Cardiac septum (tissue), 1 donor: ENCODE measurements around the gene CFAP77. TPM values are rescaled to one million over a fixed set of nuclear protein-coding genes. Genes with fewer than 3 reads are reported as not detected.

Experiments used
- DNase-seq: peaks from one replicate; pipeline ENCODE4 v3.0.0-alpha.2; 2020; ENCODE audit warnings: low spot score
- intact Hi-C: fragments of 100-400 bp; cut with DNase I; formaldehyde crosslinking; loops from one replicate; pipeline ENCODE4 v1.14.0; 2022
- total RNA-seq: library from RNA; stranded (reverse); fragmentation: NEBNext Ultra II Directional; extraction: Animal tissue kit (Norgen Biotek cat#: 25700); gene quantifications from one replicate; pipeline ENCODE4 v1.2.1, GENCODE V29; 2021
- donor health status: DM: no; HTN: no; CAD: no.

Gene CFAP77
- total RNA-seq, 1 donor from 2014 or later: 1.2 TPM

DNA sequence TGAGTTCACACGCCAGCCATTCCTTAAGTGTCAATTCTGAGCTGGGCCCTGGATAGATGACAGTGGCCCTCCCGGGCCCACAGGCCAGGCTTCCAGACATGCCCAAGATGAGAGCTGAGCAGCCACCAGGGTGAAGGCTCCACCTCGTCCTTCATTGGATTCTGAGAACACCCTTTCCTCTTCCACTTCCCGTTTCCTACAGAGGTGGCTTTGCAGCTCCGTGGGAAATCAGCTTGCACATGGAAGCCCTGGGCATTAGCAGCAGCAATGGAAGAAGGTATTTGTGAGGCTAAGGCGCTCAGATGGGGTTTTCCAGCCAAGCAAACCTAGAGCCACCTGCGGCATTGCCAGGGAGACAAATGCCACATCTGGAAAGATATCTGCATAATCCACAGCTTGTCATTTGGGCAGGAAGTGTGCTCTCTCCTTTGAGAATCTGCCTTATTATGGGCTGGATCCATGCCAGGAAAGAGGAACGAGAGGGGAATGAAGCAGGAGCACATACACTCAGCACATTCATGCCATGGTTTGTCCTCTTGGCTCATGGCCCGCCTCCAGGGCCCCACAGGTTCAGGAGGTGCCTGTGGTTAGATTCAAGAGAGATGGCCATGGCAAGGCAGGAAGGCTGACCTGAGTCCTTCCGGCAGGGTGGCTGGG lies 34.1 kb downstream of the CFAP77 start:
- intact Hi-C loops: no loop called here
- no peak for DNase-seq

DNA sequence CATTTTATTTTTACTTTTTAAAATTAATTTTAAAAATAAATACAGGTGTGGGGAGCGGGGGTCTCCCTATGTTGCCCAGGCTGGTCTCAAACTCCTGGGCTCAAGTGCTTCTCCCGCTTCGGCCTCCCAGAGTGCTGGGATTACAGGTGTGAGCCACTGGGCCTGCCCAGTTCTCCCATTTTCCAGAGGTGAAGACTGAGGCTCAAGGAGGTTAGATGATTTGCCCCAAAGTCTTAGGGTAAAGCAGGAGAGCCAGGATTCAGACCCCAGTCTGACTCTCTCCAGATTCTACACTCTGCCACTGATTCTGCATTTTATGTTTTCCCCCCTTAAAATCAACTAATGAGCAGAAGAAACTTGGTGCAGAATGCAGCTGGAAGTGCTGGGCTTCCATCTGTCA lies 36.9 kb downstream of the CFAP77 start:
- no peak for DNase-seq
- intact Hi-C loops: no loop called here

DNA sequence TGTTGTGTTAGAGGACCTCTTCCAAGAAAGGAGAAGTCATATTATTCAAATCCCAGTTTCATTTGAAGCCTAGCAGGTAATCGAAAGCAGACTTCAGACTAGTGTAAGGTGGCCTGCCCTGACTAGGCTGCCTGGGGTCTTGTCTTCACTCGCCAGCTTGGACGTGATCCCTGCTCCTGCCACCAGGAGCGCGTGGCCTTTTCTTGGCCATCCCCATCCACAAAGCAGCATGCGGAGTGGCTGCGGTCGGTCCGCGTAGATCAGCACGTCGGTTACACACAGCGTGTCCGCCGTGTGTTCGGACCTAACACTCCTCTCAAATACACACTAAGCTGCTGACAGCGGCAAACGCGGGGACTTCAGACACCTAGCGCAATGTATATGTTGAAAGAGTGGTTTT lies 37.3 kb downstream of the CFAP77 start:
- no peak for DNase-seq
- intact Hi-C loops: no loop called here

DNA sequence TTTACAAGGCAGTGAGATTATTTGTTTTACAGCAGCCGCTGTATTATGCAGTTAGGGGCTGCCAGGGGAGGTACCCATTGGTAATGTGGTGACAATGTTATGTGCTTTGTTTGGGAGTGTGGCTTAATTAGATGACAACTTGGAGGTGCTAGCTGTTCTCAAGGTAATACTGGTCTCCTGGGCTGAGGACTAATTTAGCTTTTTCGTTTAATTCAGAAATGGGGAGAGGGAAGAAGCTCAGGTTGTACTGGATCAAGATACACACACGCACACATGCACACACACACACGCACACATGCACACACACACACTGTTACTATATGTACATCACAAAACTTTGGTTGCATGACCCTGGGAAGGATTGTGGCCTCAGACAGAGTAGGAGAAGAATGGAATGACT lies 37.9 kb downstream of the CFAP77 start:
- intact Hi-C loops: no loop called here
- DNase-seq: no peak

DNA sequence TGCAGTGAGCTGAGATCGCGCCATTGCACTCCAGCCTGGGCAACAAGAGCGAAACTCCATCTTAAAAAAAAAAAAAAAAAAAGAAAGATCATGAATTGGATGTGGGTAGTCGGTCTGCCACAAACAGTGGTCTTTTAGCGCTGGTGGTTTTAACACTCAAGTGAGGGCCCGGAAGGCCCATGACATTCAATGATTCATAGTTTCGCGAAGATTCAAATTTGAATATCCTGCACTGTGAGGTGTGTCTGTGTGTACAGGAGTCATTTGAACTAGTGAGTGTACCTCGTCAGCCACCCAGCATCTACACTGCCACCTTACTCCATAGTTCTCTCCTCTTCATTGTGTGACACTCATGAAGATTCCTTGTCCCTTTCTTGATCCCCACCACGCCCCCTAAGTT lies 41.3 kb downstream of the CFAP77 start:
- no peak for DNase-seq
- intact Hi-C loops: no loop called here

DNA sequence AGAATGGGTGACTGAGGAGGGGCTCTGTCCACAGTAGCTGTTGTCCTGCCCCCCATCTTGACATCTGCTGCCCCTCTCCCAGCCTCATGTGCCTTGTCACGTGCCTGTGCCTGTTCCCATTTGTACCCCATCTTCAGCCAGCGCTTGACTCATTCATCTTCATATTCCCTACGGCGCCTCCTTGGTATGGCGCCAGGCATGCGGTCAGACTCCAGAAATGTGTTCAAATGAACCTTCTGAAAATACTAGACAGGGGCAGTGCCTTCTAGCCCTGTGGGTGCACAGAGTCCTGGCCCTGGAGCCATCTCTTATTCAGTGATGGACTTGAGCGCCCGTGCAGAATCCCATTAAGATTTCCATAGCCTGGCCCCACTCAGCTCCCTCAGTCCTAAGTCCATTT lies 46.2 kb downstream of the CFAP77 start:
- intact Hi-C loops: no loop called here

DNA sequence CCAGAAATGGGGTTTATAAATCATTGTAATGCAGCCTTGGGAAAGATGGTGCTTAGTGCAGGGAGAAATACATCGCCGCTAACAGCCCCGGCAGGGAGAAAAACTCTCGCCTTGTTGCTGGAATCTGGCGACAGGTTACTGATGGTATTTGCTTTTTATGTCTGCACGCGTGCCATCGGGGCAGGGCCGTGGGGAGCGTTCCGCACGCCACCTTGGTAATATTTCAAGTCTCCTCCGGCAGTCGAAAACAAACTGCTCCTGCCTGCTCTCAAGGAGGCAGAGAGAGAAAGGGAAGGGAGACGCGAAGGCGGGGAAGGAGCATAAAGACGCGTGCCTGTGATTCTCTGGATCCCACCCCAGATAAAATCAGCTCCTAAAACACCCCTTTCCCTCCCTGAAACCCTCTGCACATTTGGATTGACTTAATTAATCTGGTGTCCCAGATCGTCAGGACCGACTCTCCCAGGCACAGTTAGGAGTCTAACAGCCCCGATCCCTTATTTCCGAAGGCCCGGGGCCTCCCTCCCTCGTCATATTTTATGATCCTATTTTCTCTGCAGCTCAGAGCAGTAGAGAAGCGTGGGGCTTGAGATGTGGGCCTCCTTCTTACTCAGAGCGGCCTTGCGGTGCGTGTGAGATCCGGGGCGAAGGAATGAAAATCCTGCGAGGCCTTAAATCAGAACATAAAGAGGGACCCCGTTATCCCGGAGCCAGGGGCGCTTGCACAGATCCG lies 47.7 kb downstream of the CFAP77 start:
- intact Hi-C loops: no loop called here
- no peak for DNase-seq

More for the DNA sequence above, 46.2 kb downstream of the CFAP77 start:
- no peak for DNase-seq

DNA sequence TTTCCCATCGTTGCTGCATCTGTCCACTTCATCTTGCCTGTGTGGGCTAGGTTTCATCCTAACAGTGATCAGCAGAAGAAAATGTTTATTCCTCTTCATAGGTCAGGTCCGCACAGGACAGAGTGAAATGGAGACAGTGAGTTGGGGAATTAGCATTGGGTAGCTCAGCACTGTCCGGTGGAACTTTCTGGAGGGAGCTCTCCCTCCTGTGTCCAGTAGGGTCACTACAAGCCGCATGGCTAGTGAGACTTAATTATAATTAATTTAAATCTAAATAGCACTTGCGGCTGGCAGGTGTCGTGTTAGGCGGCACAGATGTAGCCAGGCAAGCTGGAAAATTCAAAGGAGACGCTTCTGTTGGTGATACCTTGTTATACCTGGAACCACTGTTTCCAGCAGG lies 48.4 kb downstream of the CFAP77 start:
- DNase-seq: no peak
- intact Hi-C loops: no loop called here

DNA sequence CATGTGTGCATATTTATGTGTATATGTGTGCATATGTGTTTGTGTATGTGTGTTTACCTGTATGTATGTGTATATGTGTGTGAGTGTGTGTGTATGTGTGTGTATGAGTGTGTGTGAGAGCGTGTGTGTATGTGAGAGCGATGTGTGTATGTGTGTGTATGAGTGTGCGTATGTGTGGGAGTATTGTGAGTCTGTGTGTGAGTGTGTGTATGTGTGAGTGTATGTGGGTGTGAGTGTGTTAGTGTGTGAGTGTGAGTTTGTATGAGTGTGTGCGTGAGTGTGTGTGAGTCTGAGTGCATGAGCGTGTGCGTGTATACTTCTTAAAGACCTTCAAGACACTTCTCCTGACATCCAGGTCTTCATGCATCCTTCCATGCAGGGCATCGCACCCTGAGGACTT lies 49.6 kb downstream of the CFAP77 start:
- DNase-seq: no peak
- intact Hi-C loops: no loop called here

DNA sequence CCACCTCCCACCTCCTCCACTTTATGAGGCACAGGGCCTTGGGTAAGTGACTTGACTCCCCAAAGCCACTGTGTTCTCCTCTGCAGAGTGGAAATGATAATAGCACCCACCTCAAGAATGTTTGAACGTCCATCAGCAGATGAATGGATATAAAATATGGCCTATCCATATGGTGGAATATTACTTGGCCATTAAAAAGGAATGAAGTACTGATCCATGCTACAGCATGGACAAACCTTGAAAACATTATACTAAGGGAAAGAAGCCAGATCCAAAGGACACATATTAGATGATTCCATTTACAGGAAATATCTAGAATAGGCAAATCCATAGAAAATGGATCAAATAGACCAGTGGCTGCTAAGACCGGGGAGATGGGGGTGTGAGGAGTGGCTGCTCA lies 50.2 kb downstream of the CFAP77 start:
- no peak for DNase-seq
- intact Hi-C loops: no loop called here

DNA sequence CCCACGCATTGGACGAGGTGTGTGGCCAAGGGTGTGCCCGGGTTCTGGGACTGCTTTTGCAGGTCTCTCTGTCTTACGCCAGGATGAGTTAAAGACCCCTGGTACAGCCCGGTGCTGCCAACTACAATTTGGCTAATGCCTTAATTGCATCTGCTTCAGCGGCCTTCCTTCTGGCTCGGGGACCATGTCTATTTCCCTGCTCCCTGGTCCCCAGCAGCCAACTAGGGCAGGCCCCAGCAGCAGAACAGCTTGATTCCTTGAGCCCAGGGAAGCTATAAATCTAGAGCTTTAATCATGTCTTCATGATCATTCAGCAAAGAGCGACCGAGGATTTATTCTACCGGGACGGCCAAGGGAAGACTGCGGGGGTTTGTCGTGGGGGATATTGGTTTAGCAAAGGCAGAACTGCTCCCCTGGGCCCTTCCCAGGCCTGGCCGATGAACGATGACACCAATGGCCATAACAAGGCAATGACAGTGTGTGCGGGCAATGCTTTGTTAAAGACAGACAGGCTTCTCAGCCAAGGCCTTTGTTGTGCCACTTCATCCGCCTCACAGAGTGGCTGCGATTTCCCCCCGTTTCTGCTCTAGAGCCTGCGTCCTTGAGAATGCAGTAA lies 51.4 kb downstream of the CFAP77 start:
- intact Hi-C loops: no loop called here
- no peak for DNase-seq

DNA sequence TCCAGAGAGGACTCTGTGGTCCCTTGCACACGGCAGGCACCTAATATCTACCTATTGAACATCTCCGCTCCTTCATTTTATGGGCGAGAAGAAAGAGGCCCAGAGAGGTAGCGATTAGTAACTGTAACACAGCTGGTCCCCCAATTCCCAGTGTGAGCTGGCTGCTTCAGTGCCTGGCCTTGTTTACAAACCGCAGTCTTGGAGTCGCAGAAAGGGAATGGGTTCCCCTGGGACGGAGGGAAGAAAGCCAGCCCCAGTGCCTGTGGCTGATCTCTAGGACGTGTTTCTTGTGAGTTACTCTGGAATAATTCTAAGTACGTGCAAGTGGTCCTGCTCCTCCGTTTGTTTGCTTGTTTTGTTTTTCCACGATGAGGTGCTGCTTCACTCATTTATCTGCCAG lies 52.0 kb downstream of the CFAP77 start:
- no peak for DNase-seq
- intact Hi-C loops: no loop called here

DNA sequence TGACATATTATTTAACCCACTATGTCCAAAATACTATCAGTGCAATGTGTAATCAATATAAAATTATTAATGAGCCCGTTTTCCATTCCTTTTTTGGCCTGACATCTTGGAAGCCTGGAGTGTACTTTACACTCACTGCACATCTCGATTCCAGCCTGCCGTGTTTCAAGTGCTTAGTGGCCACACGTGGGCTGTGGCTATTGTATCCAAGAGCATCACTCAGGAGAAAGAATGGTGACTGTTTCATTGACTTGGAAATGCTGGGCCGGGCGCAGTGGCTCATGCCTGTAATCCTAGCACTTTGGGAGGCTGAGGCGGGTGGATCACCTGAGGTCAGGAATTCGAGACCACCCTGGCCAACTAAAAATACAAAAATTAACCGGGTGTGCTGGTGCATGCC lies 54.5 kb downstream of the CFAP77 start:
- no peak for DNase-seq
- intact Hi-C loops: no loop called here

DNA sequence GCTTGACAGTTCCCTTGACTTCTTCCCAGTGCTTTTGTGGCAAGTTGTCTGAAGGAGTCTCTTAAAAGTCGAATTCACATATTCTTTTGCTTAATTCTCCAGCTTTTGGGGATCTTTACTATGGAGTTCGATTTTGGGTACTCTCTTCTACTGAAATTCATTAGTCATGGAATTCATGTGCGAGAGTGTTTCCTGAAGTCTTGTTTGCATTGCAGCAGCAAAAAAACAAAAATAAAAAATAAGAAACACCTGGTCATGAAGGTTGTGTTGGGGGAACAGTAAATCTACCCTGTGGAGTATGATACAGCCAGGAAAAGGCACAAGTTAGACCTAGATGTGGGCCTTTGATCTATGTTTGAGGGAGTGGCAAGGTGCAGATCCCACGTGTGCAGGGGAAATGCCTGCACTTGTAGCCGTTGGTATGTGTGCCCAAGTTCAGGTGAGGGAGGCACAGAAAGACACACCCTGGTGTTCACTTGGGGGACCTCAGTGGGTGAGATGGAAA lies 55.2 kb downstream of the CFAP77 start:
- intact Hi-C loops: no loop called here
- no peak for DNase-seq

DNA sequence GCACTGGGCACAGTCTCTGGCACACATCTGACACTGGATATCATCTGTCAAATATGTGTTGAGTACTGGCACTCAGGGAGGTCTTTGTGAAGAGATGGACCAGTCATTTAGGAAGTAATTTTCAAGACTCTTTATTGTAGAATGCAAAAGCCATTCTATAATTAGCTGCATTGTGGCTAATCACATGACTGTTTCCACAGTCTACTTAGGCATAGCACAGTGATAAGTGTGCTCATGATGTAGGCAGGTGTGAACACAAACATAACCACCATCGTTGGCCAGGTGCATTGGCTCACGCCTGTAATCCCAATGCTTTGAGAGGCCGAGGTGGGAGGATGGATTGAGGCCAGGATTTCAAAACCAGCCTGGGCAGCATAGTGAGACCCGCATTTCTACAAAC lies 62.2 kb downstream of the CFAP77 start:
- no peak for DNase-seq
- intact Hi-C loops: no loop called here

DNA sequence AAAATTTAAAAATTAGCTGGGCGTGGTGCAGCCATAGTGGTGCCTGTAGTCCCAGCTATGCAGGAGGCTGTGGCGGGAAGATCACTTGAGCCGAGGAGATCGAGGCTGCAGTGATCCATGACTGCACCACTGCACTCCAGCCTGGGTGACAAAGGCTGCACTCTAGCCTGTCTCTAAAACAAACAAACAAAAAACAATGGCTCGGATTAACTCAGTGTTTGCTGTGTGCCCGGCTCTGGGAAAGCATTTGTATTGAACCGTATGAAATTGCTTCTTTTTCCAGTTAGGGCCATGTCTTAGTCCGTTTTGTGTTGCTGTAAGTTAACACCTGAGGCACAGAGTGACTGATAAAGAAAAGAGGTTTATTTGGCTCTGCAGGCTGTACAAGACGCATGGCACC lies 62.6 kb downstream of the CFAP77 start:
- intact Hi-C loops: no loop called here
- no peak for DNase-seq

DNA sequence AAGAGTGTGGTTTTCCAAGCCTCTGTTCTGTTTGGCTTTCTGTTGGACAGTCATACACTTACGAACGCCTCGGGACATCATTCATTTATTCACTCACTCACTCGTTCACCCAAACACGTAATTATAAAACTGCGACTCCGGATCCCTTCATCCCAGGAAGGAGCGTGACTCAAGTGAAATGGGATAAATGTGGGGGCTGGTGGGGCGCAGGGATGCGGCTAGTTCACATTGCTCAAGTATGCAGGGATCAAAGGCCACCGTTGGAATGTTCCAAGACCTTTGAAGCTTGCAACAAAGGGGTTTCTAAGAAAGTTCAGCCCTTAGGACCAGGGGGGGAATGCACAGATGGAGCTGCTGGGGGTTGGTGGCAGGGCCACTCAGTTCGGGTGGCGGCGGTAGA lies 64.2 kb downstream of the CFAP77 start:
- intact Hi-C loops: no loop called here
- DNase-seq: no peak

DNA sequence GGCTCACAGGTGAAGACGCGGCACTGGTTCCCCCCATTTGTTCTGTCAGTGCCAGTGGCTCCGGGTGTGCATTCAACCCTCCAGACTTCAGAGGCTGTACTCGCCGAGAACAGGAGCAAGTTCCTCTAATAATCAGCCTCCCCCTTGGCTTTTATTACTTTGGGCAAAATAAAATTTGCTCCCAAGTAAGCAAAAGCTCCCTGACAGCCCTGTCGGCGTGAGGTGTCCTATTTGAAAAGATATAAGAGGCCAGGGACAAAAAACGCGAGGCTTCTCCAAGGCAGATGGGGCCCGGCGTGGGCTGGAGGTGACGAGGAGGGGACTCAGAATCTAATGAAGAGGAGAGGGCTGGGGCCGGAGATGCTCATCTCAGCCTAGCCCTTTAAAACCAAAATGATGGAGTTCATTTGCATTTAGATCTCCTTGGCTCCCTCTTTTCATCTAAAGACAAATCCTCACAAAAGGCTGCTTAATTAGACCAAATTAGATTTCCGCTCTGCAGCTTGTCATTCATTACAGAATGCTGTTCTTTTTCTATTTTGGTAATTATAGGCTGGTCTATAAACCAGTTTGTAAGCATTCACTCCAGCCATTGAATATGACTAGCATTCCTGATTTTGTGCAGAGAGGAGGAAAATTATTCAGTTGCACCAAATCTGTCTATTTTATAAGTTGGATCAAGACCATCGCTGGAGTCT lies 68.5 kb downstream of the CFAP77 start:
- DNase-seq: no peak
- intact Hi-C loops: no loop called here

DNA sequence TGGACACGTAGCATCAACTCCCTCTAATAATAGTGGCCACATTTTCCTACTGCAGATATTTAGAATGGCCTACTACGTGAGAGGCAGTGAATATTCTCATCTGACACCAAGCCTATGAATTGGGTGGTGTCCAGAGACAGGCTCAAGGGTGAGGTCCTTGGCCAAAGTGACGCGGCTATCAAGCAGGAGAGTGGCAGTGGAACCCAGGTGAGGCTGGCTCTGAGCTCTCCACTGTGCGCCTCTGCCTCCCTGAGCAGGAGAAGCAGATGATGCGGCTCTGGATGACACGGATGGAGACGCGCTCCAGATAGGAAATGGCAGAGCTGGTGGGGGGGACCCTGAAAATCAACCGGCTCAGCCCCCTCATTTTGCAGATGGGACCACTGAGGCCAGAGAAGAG lies 69.7 kb downstream of the CFAP77 start:
- intact Hi-C loops: no loop called here

DNA sequence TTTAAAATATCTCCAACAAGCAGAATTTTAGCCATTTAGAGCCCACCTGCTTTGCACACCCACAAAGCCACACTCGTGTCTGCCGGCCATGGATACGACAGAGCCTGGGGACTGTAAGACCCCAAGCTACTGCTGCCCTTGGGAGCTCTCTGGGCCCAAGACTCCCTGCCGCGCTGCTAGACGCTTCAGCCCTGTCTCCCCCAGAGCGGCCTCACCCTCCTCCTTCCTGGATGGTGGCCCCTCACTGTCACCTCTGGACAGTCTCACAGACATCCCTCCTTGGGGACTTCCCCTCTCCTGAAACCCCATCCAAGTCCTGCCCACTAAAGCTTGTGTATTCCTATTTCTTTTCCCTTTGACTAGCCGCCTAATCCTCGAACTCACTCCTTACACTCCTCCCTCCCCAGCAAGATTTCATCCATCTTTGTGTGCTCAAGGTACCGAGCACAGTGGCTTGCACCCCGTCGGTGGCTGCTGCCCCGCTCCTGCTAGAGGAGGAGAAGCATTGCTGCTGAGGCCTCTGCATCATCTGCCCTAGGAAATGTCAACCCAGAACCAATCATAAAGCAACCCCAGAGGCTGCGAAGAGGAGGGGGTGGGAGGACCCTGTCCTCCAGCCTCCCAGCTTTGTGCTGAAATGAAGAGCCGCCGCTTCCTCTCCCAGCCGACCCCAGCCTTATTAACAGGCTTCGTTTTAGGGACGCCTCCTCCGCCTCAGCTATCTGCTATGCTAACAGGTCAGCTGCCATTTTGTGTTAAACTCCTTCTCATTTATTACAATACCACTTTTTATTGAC lies 71.2 kb downstream of the CFAP77 start:
- no peak for DNase-seq
- intact Hi-C loops: no loop called here

More for the DNA sequence above, 69.7 kb downstream of the CFAP77 start:
- no peak for DNase-seq
